ENCODE data around the gene FKBP2.

GRCh38 chr11:64287676-64288352 lies 46.9 kb downstream of the FKBP2 start:
- TF ChIP-seq POLR2AphosphoS5 (IDR thresholded peaks at IDR 0.05): no peak
- TF ChIP-seq CTCF (IDR thresholded peaks at IDR 0.05): no peak
